ENCODE results near the gene GPR37L1.

The GPR37L1 gene

DNA sequence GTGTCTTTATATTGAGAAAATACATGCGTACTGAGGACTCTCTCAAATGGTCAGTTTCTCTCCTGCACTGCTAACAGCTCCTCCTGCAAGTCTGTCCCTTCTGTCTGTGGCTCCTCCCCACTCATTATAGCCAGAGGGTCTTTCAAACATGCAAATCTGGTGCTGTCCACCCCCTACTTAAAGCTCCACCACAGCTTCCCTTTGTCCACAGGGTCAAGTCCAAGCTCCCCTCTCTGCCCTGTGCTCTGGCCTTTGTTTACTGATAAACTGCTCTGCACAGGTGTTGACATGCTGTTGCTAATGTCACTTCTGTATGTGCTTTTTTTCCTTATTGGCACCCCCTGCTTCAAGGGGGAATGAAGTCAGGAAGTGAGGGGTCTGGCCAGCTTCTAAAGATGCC is 47.7 kb upstream of the GPR37L1 start:
- H3K4me3 ChIP-seq (ENCODE audit: low read depth, low read length), result no peak overlapping the region
- no peaks in the 10 kb centered on the region for H3K4me1 ChIP-seq (ENCODE audit: control insufficient read depth, insufficient read depth, low read length)
- POLR2A ChIA-PET, result interaction anchor here (0.6 kb wide), 1 partner anchor 114 kb away, joined by 5 read pairs; no protein-coding TSS in a partner anchor
- no peak overlapping the region for H3K27ac ChIP-seq (ENCODE audit: extremely low read depth, low read depth, low read length)
- CTCF ChIA-PET, result interaction anchor here (0.8 kb wide), 1 partner anchor 60 kb away, joined by 3 read pairs; no protein-coding TSS in a partner anchor
- no peaks in the 10 kb centered on the region for H3K9me3 ChIP-seq (ENCODE audit: control insufficient read depth, insufficient read depth, low read depth, low read length)
- no peak for TF ChIP-seq ZNF624 (tag by site-specific recombination; IDR thresholded peaks at IDR 0.05)
- no peak for TF ChIP-seq ZNF791 (tag by site-specific recombination; IDR thresholded peaks at IDR 0.05)
- no peak for TF ChIP-seq ZNF184 (tag by site-specific recombination; IDR thresholded peaks at IDR 0.05)
- H3K36me3 ChIP-seq (ENCODE audit: control insufficient read depth in 2 of 2, insufficient read depth in 1 of 2, low read length in 2 of 2), result no peaks in the 10 kb centered on the region

DNA sequence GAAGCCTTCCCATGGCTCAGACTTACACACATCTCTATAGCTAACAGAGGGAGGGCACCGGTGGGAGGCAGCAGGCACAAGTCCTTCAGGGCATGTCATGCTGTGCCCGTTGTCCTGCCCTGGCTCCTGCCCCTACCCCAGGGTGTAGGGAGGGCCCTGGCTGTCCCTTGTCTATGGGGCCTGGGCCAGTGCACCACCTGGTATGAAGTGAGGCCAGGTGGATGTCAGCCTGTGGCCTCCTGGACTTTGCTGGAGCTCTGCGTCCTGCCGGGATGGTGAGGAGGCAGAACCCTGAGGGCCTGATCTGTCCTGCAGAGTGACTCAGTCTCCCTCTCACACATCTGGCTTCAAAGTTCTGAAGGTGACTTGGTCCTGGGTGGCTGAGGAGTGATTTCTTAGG is 47.3 kb upstream of the GPR37L1 start:
- H3K27ac ChIP-seq (ENCODE audit: extremely low read depth, low read depth, low read length), result no peak overlapping the region
- no peaks in the 10 kb centered on the region for H3K4me1 ChIP-seq (ENCODE audit: control insufficient read depth, insufficient read depth, low read length)
- TF ChIP-seq ZIC2 (tag by site-specific recombination; IDR thresholded peaks at IDR 0.05) (peak; percentile 91), ZNF518A (tag by site-specific recombination; conservative IDR thresholded peaks at IDR 0.05; ENCODE audit: low read depth) (no peak)
- no peaks in the 10 kb centered on the region for H3K36me3 ChIP-seq (ENCODE audit: control insufficient read depth in 2 of 2, insufficient read depth in 1 of 2, low read length in 2 of 2)
- H3K9me3 ChIP-seq (ENCODE audit: control insufficient read depth, insufficient read depth, low read depth, low read length), result no peaks in the 10 kb centered on the region
- no peak overlapping the region for H3K4me3 ChIP-seq (ENCODE audit: low read depth, low read length)
- ChIA-PET POLR2A (interaction anchor here (0.6 kb wide), 1 partner anchor 114 kb away, joined by 5 read pairs; no protein-coding TSS in a partner anchor), CTCF (interaction anchor here (0.8 kb wide), 1 partner anchor 60 kb away, joined by 3 read pairs; no protein-coding TSS in a partner anchor)

DNA sequence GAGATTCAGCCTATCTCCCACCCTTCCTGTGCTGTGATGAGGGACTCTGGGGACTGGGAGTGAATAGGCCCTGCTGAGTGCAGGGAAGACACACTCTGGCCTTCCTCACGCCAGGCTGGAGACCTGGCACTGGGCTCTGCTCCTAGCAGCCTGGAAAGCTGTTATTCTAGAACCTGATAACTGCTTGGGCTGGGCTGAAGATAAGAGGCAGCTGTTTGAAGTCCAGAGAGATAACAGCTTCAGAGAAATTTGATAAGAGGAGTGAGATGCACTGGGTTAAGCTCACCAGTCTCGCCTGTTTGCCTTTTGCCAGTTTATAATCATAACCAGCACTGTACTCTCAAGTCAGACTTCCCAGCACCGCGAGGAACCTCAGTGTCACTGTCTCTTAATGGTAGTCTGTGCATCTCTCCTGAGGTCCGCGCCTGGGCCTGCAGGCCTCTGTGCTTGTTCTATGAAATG is 46.6 kb upstream of the GPR37L1 start:
- ChIA-PET POLR2A (no interaction called here), CTCF (interaction anchor here (0.6 kb wide), 1 partner anchor 37 kb away, joined by 3 read pairs; no protein-coding TSS in a partner anchor)
- Histone ChIP-seq H3K4me1 (ENCODE audit: control insufficient read depth, insufficient read depth, low read length) (no peaks in the 10 kb centered on the region), H3K9me3 (ENCODE audit: control insufficient read depth, insufficient read depth, low read depth, low read length) (no peaks in the 10 kb centered on the region), H3K36me3 (ENCODE audit: control insufficient read depth in 2 of 2, insufficient read depth in 1 of 2, low read length in 2 of 2) (no peaks in the 10 kb centered on the region), H3K27ac (ENCODE audit: extremely low read depth, low read depth, low read length) (no peak overlapping the region), H3K4me3 (ENCODE audit: low read depth, low read length) (no peak overlapping the region)
- TF ChIP-seq ZBTB8A (tag by site-specific recombination; IDR thresholded peaks at IDR 0.05) (no peak), TCF7L2 (IDR thresholded peaks at IDR 0.05; ENCODE audit: borderline replicate concordance, low read depth, low read length) (peak; percentile 28; the same call in 1 of the 2 replicates)

- ChIA-PET CTCF (interaction anchor here (0.6 to 1.0 kb wide), 2 partner anchors 43 to 79 kb away, joined by 3 read pairs; no protein-coding TSS in a partner anchor), POLR2A (no interaction called here)
- Histone ChIP-seq H3K4me1 (ENCODE audit: control insufficient read depth, insufficient read depth, low read length) (no peaks in the 10 kb centered on the region), H3K9me3 (ENCODE audit: control insufficient read depth, insufficient read depth, low read depth, low read length) (no peaks in the 10 kb centered on the region), H3K4me3 (ENCODE audit: low read depth, low read length) (no peak overlapping the region), H3K27ac (ENCODE audit: extremely low read depth, low read depth, low read length) (no peak overlapping the region), H3K36me3 (ENCODE audit: control insufficient read depth in 2 of 2, insufficient read depth in 1 of 2, low read length in 2 of 2) (no peaks in the 10 kb centered on the region)
- TF ChIP-seq KLF1 (tag by site-specific recombination; IDR thresholded peaks at IDR 0.05), result 0 out of 2 replicates have a peak, but pooled peaks have one; percentile 11
- TF ChIP-seq KLF9 (tag by site-specific recombination; IDR thresholded peaks at IDR 0.05; ENCODE audit: low read depth), result no peak
- no peak for TF ChIP-seq PRDM6 (tag by site-specific recombination; IDR thresholded peaks at IDR 0.05)
- no peak for TF ChIP-seq GLI4 (tag by site-specific recombination; IDR thresholded peaks at IDR 0.05)
- no peak for TF ChIP-seq ZBTB8A (tag by site-specific recombination; IDR thresholded peaks at IDR 0.05)
- no peak for TF ChIP-seq ZNF350 (tag by site-specific recombination; IDR thresholded peaks at IDR 0.05)
Observed at GRCh38 chr1:202078241-202078640, 44.5 kb upstream of the GPR37L1 start.
